Activated CD4-positive, alpha-beta T cell treated with anti-CD3 and anti-CD28 coated beads for 4 hours (primary cell): ENCODE measurements around the gene SPATA32.

Source experiments
- DNase-seq, 2 donors: peaks; one replicate each; pipeline ENCODE4 v3.0.0-alpha.2; 2020

Gene SPATA32

DNA sequence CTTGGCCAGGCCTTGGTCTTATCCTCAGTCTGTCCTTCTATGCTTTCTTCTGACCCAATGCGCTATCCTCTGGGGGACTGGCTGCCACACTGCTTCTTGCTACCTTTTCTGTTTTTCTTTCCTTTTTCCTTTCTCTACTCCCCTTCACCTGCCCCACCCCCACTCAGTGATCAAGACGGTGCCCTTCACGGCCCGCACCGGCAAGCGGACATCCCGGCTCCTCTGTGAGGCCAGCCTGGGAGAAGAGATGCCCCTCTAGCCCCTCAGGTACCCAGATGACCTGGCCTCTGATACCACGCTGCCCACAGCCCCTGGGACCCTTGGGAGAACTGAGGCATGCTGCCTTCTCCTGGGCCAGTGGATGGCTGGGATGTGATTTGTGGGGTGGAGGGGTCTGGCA is 15.6 kb downstream of the SPATA32 start:
- DNase-seq, result no peak

DNA sequence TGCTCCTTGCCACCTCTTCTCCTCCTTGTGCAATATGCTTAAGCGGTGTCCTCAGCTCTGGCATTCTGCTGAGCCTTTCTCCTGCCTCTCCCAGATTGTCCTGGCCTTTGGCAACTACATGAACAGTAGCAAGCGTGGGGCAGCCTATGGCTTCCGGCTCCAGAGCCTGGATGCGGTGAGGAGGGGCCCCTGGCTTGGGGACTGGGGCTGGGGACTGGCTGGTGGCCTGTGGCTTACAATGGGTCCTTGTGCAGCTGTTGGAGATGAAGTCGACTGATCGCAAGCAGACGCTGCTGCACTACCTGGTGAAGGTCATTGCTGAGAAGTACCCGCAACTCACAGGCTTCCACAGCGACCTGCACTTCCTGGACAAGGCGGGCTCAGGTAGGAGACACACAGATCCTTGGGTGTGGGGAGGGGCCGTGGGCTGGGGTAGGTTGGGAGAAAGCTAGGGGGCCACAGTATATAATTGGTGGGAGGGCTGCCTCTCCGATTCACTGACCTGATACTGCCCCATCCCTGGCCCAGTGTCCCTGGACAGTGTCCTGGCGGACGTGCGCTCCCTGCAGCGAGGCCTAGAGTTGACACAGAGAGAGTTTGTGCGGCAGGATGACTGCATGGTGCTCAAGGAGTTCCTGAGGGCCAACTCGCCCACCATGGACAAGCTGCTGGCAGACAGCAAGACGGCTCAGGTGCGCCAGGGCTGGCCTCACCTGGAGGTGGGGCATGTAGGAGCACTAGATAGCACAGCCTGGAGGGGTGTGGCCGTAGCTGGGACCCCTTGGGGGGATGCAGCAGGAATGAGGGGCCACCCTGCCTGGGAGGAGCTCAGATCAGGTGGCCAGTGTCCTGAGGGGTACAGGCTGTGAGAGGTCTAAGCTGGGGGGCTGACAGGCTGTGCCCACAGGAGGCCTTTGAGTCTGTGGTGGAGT is 16.9 kb downstream of the SPATA32 start:
- DNase-seq, result no peak

DNA sequence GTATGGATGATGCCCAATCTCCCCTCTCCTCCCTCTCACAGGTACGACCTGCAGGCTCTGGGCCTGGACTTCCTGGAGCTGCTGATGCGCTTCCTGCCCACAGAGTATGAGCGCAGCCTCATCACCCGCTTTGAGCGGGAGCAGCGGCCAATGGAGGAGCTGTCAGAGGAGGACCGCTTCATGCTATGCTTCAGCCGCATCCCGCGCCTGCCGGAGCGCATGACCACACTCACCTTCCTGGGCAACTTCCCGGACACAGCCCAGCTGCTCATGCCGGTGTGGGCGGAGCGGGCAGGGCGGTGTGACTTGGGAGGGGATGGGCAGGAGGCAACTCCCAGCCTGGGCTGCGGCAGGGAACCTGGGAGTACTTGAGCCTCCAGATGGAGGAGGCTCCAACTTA is 18.1 kb downstream of the SPATA32 start:
- no peak for DNase-seq

DNA sequence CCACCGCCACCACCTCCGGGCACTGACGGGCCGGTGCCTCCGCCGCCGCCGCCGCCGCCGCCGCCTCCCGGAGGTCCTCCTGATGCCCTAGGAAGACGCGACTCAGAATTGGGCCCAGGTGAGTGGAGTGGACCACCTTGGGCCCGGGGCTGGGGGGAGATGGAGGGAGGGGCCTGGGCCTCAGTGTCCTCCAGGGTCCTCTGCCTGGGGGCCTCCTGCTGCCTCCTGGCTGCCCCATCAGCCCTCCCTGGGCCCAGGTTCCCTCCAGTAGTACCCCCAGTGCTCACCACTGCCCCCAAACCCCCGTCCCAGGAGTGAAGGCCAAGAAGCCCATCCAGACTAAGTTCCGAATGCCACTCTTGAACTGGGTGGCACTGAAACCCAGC is 19.9 kb downstream of the SPATA32 start:
- no peak for DNase-seq

DNA sequence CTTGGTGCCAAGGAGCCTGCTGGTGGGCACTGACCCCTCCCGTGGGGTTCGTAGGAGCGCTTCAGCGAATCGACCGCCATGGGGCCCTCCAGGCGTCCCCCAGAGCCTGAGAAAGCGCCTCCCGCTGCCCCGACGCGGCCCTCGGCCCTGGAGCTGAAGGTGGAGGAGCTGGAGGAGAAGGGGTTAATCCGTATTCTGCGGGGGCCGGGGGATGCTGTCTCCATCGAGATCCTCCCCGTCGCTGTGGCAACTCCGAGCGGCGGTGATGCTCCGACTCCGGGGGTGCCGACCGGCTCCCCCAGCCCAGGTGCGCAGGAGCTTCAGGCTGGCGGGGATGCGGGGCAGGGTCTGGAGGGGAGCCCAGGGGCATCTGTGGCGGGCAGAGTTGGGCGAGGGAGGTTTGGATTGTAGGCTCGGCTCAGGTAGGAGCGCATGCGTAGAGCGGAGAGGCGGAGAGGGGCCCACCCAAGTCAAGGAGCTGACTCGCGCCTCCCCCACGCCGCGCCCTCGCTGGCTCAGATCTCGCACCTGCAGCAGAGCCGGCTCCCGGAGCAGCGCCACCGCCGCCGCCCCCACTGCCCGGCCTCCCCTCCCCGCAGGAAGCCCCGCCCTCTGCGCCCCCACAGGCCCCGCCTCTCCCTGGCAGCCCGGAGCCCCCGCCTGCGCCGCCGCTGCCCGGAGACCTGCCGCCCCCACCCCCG is 20.4 kb downstream of the SPATA32 start:
- no peak for DNase-seq

DNA sequence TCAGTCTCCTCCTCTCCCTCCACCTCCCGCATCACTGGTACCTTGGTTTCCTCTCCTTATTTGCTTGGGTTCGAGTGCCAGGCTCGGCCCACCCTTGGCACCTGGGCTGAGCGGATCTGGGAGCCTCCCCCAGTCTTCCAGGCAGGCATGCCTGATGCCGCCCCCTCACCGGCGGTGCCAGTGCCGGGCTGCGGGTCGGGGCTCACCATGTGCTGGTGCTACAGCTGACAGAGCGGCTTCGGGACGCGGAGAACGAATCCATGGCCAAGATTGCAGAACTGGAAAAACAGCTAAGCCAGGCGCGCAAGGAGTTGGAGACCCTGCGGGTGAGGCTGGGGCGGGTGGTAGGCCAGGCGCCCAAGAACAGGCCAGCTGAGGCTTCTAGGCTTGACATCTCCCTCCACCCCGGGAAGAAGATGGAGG is 21.0 kb downstream of the SPATA32 start:
- no peak for DNase-seq

DNA sequence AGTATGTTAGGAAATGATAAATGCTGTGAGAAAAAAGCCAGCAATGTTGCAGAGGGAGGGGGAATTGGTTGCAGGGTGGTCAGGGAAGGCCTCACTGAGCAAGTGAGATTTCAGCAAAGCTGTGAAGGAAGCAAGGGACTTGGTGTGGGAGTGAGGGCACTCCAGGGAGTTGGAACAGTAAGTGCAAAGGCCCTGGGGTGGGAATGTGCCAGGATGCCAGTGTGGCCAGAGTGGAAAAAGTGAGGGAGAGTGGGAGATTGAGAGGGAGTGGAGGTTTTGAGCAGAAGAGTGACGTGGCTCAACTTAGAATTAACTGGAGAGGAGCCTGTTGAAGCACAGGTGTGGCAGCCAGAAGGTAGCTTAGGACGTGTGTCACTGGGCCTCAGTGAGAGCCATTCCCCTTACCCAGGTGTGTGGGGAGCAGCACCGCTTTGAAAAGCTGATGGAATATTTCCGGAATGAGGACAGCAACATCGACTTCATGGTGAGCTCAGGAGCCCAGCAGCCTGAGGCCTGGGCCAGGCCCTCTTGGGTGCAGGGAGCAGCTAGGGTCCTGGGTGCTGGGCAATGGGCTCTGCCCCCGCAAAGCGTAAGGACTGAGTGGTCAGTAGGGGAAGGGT is 23.6 kb downstream of the SPATA32 start:
- no peak for DNase-seq

DNA sequence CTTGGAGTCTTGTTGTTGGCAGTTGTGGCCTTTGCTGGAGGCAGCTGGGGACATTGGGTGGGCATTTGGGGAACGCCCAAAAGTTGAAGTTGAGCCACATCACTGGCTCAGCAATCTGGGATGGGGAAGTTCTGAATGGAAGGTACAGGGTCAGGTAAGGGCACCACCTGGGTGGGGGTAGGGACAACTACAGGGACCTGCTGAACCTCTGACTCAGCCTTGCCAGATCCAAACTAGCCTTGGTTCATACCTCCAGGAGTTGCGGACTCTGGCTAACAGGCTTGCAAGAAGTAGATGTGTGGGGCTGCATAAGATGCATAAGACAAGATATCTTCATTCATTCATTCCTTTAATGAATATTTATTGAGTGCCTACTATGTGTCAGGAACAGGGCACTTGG is 24.2 kb downstream of the SPATA32 start:
- DNase-seq, result no peak

DNA sequence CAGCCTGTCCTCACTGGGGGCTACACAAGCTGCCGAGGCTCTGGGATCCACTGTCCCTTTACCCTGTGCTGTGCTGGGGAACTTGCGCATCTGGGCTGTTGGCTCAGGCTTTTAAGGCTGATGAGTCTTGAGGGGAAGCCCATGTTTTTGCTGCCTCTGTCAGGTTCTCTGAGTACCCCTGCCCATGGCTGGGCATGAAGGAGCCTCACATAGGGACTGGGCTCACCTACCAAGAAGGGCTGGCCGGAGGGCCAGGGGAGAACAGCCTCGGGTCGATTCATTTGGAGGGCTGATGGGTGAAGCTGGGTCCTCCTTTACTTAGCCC is 25.6 kb downstream of the SPATA32 start:
- no peak for DNase-seq

DNA sequence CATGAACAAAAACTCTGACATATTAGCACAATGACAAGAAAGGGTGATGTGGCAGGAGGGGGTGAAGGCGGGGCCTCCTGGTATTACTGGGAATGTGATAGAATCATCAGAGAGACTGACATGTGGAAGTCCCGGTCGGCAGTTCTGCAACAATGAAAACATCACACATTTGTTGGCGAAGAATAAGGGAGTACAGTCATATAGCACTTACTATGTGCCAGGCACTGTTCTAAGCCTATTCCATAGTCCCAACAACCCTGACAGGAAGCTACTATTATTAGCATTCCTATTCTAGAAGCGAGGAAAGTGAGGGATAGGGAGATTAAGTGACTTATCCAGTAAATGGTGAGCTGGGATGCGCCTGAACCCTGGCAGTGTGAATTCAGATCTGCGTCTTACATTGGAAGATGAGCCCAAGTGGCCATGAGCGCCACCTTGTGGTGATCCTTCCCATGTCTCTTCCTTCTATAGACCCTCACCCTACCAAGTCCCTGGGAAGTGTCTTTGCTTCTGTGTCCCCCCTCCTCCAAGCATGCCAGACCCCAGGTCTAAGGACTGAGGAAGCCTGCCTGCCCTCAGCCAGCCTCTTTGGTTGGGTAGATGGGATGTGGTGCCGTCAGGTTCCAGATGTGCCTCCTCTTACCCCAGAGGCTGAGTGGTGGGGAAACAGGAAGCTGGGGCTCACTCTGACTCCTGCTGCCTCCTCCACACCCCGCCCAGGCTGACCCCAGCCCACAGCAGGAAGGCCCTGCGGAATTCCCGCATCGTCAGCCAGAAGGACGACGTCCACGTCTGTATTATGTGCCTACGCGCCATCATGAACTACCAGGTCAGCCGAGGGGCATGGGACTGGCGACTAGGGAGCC is 26.2 kb downstream of the SPATA32 start:
- DNase-seq, result peak; percentile 78 to 84

DNA sequence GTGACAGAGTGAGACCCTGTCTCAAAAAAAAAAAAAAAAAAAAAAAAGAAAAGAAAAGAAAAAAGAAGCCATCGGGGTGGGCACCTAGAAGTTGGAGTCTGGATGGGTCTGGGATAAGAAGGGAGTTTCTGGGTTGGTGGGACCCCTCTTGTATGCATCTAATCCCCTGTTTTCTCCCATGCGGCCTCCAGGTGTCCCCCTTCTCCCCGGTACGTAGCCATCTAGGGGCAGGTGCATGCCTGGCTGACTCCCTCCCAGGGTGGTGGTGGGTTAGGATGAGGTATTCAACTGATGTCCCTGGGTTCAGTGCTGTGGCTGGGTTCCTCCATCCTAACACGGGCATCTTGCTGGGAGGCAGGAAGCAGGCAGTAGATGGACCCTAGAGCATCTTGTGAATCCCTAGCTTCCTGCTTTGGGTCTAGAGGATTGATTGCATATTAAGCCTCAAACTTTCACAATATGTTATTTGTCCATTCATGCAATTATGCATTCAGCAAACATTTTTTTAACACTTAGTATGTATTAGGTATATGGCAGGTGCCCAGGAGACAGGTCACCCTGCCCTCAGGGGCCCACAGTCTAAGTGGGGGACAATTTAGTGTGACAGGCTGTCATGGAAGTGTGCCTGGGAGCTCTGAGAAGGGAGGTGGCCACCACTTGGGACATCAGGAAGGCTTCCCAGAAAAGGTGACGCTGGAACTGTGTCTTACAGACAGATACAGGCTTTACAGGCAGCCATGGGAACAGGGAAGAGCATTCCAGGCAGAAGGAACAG is 27.1 kb downstream of the SPATA32 start:
- DNase-seq, result peak; percentile 60

DNA sequence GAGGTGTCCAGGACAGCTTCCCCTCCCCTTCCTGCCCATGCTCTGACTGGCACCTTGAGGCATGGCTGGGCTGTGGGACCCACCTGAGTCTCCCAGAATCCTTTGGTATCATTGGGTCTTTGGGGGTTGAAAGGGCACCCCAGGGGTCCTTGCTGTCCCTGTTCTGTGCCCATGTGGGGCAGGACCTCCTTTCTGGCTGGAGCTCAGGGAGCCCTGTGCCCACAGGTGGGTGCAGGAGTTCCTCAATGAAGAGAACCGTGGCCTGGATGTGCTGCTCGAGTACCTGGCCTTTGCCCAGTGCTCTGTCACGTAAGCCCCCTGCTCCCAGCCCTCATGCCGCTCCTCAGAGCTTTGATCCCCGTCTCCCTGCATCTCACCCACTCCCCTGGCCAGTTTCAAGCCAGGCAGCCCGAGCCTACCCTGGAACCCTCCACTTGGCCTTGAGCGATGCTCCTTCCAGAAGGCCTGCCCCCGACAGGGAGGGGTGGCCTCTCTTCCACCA is 28.4 kb downstream of the SPATA32 start:
- DNase-seq, result no peak

DNA sequence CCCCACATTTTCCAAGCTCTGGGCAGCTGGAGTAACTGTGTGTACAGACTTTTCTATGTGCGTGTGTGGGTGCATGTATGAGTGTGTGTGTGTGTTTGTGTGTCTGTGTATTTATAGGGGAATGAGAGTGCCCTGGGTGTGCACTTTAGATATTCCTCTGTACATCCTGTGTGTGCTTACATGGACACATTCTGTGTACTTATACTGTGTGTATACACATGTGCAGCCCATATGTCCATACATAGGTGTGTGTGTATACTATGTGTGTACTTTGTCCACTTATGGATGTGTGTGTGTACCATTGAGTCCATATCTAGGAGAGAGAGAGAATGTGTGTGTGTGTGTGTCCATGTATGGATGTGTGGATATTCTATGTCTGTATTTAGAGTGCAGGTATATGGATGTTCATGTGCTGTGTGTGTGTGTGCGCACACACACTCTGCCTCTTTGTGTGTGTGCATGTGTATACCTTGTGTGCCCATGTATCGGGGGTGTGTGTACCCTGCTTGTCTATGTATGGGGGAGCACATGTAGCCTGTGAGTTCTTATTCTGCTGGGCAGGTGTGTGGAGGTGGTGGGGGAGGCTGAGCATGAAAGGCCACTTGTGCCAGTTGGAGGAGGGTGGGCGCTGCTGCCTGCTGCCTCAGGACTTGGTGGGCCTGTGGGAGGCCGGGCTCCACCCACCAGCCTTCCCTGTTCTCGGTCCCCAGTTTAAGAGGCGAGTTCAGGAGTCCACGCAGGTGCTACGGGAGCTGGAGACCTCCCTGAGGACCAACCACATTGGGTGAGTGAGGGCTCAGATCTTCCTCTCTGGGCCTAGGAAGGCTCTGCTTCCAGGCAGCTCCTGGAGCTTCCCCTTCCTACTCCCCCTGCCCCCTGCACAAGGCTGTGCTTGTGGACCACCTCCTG is 29.1 kb downstream of the SPATA32 start:
- no peak for DNase-seq

DNA sequence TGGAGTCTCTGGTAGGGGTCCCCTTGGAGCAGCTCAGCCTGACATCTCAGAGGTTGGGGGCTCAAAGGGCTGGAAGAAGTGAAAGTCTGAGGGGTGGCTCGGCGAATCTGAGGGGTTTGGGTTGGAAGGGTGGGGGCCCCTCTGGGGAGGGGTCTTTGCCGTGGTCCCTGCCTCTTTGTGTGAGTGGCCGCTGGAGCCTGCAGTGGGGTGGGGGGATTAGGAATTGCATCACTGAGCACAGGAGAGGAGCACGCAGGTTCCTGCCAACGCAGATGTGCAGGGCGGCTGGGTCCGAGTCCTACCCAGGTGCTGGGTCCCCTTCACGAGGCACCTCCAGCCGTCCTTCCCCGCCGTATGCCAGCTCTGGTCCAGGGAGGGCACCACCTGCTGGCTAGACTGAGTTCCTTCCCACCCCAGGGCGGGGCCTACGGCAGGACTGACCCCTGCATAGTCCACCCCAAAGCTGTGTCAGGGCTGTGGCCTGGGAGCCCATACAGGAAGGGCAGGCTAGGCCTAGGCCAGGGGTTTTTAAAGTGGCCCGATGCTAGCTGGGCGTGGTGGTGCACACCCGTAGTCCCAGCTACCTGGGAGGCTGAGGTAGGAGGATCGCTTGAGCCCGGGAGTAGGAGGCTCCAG is 30.3 kb downstream of the SPATA32 start:
- DNase-seq, result no peak

DNA sequence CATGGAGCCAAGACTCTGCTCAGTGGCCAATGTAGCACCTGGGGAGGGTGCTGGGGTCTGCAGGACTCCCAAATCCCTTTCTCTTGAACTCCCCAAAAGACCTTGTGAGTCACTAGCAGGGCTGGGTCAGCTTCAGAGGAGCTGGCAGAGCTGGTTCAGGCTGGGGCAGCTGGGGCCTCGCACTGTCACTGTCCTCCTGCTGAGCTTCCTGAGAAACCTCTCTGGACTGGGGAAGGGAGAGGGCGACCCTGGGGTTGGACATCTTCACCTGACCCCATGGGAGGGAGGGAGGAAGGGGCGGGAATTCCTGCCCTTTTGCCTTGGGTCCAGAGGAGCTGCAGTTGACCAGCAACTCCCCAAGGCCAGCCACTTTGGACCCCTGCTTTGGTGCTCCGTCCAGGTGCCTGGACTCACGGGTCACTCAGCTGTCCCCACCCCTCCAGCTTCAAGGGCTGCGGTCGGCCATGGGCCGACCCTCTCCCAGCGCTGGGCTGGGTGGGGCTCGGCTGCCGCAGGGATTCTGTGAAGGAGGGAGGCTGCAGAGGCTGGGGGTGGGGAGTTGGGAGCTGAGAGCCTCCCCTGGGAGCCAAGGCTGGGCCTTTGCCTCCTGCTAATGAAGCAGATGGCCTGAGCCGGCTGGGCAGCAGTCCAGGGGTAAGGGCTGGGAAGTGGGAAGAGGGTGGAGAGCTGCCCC is 31.0 kb downstream of the SPATA32 start:
- DNase-seq, result no peak

DNA sequence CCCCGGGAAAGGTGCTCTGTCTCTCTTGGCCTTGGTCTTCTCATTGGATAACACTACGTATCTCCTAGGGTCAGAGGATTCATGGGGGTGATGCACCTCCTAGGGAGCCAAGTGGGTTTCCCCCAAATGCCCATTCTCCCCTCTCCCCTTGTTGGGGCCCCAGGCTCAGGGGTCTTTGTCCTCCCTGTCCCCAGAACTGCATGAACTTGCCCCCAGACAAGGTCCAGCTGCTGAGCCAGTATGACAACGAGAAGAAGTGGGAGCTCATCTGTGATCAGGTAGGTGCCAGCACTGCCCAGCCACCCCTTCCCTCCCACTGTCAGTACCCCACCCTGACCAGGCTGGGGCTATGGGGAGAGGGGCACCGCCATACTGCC is 31.5 kb downstream of the SPATA32 start:
- DNase-seq, result no peak

DNA sequence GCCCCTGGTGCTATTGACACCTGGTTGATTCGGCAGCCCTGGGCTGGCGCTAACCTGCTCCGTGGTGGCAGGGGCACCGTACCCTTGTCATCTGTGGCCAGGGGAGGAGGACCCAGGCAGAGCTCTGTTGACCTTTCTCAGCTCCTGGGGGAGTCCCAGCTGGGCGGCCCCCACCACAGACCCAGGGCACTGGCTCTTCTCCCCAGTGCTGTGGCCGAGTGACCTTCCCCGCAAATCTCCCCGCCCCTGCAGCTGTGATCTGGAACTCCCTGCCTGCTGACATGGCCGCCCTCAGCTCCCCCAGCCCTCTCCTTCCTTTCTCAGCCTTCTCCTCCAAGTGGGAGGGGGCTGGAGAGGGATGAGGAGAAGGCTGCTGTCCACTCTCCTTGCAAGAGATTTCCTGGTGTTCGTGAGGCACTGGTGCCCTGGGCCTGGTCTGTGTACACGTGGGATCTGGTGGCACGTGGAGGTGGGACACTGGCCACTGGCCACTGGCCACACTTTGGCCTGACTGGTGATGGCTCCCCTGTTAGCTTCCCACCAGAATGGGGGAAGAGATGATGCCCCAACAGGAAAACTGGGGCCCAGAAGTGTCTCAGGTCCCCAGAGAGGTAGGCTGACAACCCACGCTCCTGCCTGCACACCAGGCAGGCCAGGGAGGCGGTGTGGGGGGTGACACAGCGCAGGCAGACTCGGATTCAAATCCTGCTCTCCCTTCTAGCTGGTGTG is 32.0 kb downstream of the SPATA32 start:
- peak in 1 of 2 donors; percentile 30 for DNase-seq

DNA sequence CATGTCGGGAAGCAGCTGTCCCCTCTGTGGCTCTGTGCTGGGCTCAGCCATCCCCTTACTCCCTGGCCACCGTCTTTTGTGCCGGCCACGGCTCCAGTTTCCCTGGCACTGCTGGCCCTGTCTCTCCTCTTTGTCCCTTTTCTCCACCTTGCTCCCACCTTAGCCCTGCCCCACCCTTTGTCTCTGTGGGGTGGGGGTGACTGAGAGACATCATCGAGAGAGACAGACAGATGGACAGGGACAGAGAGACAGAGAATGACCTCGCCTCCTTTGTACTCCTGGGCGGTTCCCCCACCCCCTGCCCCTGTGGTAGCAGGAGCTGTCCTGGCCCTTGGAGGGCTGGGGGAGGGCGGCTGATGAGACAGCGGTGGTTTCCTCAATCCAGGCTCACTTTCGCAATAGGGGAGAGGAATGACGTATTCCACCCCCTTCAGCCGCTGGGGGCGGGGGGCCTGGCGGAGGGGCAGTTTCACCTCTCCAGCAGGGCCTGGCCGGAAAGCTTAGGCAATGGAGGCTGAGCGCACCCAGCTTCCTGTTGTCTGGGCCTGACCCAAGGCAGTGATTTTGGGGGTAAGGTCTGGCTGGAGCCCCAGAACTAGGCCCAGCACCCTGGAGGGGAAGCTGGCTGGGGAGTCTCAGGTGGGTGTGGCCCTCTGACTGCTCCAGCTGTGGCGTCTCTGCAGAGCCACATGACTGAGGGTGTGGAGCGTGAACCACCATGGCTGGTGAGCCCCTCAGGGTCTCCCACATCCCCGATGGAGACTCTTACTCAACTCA is 32.9 kb downstream of the SPATA32 start:
- peak; percentile 80 to 81 for DNase-seq
